ENCODE results near the gene GRID1.

The GRID1 gene

DNA sequence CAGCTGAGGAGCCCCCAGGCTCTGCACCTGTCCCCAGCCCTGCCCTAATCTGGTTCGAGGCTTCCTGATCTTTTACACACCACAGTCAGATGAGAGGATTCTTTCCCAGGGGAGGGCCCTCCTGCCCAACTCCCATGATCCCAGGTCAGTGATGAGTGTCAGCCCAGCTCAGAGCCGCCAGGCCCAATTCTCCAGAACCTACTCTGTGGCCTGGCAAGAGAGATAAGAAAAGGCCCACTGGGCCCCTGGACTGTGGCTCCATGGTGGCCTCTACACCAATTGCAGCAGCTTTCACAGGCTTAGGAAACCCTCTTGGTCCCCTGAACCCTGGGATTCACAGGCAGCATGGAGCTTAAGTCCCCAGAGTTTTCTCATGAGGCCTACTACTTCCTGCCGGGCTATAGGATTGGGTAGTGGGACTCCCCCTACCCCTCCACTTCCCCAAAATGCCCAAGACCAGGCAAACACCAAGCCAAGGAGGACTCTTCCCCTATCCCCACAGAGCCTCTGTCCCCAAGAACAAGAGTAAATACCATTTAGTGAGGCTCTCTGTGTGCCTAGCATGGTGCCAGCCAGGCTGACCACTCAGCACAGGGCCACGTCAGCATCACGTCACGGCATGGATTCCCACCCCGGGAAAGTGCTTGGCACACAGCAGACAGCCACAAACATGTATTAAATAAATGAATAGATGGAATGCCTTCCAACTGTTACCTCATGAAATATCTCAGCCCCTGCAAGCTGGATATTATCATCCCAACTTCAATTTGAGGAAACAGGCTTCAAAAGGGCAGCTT lies 100.0 kb downstream of the GRID1 start:
- no peak for DNase-seq (ENCODE audit: low read depth)

GRCh38 chr10:86265895-86266259 lies 100.7 kb downstream of the GRID1 start:
- DNase-seq (ENCODE audit: low read depth) = no peak

DNA sequence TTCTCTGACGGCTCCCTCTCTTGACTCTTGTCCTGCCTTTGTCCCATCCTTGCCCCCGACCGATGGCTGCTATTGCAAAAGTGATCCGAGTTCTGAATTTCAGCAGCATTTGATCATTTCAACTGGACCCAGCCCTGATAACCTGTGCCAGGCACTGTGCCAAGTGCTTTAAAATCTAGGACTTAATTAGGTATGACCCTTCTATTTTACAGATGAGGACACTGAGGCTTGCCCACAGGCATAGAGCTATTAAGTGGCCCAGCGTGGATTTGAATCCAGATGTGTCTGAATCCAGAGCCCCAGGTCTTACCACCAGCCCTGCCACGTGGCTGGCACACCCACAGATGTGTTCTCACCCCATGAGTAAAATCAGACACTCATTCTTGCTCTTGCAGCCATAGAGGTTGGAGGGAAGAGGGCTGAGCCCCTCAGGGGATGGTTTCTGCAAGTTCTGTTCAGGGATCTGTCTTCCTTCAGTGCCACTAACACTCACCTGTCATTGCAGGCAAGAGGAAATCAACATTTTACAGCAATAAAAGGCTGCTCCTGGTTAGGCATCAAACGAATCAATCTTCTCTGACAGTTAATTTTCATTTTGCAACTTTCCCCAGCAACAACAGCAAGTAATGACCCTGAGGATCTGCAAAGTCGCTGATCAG lies 101.2 kb downstream of the GRID1 start:
- DNase-seq (ENCODE audit: low read depth) = no peak

- no peak for DNase-seq (ENCODE audit: low read depth)
Measured at GRCh38 chr10:86264481-86265231, 101.9 kb downstream of the GRID1 start.

- no peak for DNase-seq (ENCODE audit: low read depth)
Measured at GRCh38 chr10:86263907-86264306, 102.7 kb downstream of the GRID1 start.

- no peak for DNase-seq (ENCODE audit: low read depth)
Measured at GRCh38 chr10:86263209-86263608, 103.4 kb downstream of the GRID1 start.

- no peak for DNase-seq (ENCODE audit: low read depth)
Measured at GRCh38 chr10:86262688-86263181, 103.9 kb downstream of the GRID1 start.

GRCh38 chr10:86261941-86262687 lies 104.5 kb downstream of the GRID1 start:
- DNase-seq (ENCODE audit: low read depth) = no peak

- DNase-seq (ENCODE audit: low read depth) = no peak
Measured at GRCh38 chr10:86261470-86261869, 105.1 kb downstream of the GRID1 start.

DNA sequence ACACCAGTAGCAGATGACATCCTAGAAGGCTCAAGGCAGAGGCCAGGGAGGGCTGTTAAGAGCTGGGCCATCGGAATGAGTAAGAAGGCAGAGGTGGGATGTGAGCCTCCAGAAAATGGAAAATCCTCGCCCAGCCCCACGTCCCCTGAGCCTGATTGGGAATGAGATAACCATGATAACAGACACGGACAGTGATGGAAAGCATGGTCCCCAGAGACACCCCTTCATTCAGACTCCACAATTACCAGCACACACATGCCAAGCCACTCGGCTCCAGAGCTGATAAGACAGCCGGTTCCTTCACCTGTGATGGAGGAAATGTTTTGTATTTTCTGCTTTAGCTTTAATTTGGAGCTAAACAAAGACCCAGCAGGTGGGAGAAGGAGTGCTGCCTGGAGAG lies 106.0 kb downstream of the GRID1 start:
- no peak for DNase-seq (ENCODE audit: low read depth)

DNA sequence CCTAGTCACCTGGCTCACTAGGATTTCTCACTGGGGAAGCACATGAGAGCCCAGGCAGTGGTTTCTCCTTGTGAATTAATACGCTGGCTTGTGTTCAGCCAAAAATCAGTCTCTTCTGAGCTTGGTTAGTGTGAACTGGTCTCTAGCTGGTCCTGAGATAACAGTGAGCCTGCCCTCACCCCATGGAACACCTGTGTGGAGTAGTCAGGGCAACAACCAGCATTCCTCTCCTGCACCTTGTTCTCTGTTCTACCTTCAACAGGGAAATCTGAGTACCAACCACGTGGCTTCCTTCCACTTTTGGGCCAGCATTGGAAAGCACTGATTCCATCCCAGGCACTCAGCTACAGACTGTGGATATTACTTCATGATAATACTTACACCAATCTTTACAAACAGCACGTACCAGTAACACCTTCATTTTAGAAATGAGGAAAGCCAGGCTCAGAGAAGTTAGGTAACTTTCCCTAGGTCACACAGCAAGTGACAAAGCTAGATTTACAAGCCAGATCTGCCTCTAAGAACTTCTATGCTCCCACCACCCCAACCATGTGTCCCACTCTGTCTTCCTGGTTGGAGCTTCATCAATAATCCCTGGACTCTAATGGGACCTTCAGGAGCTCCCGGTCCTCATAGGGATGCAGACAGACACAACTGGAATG lies 106.6 kb downstream of the GRID1 start:
- DNase-seq (ENCODE audit: low read depth) = no peak

GRCh38 chr10:86258941-86259340 lies 107.7 kb downstream of the GRID1 start:
- DNase-seq (ENCODE audit: low read depth) = no peak

DNA sequence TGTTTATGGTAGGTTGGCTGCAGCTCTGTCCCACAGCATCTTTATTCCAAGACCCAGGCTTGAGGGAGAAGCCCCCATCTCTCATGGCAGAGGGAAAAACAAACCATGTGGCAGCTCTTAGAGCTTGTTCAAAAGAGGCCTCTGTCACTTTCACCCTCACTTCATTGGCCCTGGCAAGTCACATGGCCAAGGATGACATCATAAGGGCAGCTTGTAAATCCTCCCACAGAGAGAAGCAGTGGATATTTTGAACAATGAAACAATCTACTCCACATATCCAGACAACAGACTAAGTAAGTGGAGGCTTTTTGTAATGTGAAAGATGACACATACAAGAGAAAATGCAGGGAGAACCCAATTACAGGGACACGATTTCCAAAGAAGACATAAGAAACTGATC lies 108.1 kb downstream of the GRID1 start:
- DNase-seq (ENCODE audit: low read depth) = no peak

DNA sequence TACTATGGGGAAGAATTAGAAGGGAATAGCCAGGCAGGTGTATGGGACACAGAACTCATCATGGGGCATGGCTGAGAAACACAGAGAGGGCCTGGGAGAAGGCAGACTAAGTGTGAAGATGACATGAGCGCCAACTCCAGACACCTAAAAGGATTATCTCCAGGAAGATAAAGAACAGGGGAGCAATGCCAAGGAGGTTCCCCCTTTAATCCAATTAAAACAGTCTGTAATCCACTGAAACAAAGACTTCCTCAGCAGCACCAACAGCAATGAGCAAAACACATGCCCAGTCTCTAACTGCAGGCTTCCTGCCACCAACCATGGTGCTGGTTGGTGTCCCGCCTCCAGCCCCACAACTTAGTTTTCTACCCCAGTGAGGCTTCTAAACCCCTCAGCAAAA lies 108.9 kb downstream of the GRID1 start:
- no peak for DNase-seq (ENCODE audit: low read depth)

DNA sequence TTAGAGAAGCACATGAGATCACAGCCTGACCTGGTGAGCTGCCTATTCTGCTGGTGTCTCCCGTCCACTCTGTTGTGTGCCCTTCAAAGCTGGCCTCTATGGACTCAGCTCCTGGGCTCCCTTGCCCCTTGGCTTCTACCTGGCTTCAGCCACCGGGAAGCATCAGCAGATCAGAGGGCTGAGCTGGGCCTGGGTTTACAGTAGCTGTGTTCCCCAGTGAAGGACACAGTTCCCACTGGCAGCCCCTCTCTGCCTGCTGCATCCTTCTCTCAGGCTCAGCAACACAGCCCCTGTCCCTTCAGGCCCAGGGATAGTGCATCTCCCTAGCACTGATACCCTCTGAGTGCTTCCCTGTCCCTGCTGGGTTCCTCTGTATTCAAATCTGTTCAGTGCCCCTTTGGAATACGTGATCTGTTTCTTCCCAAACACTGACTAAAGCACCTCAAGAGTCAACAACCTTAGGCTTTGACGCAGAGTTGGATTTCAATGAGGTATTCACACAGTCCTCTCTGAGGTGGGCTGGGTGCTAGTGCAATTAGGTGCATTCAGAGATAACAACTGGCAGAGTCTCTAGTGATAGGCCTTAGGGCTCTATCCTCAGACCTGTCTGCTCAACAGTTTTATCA lies 109.8 kb downstream of the GRID1 start:
- no peak for DNase-seq (ENCODE audit: low read depth)

DNA sequence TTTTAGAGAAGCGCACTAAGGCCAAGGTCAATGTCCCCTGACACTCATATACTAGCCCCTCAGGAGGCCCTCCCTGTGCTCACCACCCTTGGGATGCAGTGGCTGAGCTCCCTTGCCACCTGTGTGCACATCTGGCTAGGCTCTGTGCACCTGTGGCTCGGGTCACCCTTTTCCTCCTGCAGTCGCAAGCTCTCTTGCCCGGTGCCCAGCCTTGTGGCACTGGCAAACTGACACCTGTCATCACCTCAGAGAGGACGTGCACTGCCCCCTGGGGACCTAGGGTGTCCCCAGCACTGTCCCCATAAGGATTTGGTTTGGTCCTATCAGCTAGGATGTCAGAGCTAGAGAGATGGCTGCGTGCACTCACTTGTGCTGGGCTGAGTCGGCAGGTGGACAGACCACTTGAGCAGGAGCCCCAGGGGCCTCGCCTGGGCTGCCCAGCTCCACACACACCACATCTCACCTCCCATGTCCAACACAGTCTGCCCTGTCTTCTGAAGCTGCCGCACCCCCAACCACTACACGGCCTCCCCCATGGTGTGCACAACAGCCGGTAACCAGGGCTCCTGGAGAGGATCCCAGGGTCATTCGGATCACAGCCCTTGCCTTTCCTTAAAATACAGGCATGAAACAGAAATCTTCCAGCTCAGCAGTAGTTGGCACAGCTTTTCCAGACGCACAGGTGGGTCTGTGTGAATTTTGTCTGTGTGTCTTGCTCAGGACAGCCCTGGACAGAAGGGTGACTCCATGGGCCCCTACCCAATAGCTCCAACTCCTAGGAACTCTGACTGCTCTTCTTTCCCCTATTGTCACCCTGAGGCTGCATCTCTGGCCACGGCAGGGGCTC lies 111.0 kb downstream of the GRID1 start:
- no peak for DNase-seq (ENCODE audit: low read depth)

GRCh38 chr10:86254526-86255174 lies 111.9 kb downstream of the GRID1 start:
- no peak for DNase-seq (ENCODE audit: low read depth)

GRCh38 chr10:86254081-86254480 lies 112.5 kb downstream of the GRID1 start:
- no peak for DNase-seq (ENCODE audit: low read depth)

All from T follicular helper cell (primary cell).